DND-41 (cell line): ENCODE data around the gene TAP2.

Experiments
- ATAC-seq: fragments of 200-7000 bp; cut with Tn5 transposase; 3 replicates; pipeline ENCODE4 v1.9.1; 2021; ENCODE audit warnings: low read depth; ENCODE audit not compliant: insufficient read depth
- DNase-seq: peaks from one replicate; pipeline ENCODE4 v3.0.0-alpha.2; 2020
- H2AFZ ChIP-seq: 2 replicates; pipeline ENCODE4 v1.6.0; 2012; ENCODE audit warnings: low read depth, low read length
- H3K27ac ChIP-seq: 2 replicates; pipeline ENCODE4 v1.5.1; 2012; ENCODE audit warnings: low read length, inconsistent platforms
- H3K27me3 ChIP-seq: fragments of 200-600 bp; sonication (generic); 2 replicates; pipeline ENCODE4 v1.6.0; 2012; ENCODE audit warnings: low read length, mild to moderate bottlenecking, inconsistent platforms; ENCODE audit not compliant: insufficient read depth, poor library complexity
- H3K36me3 ChIP-seq: 2 replicates; pipeline ENCODE4 v1.5.1; 2012; ENCODE audit warnings: low read length, inconsistent platforms; ENCODE audit not compliant: insufficient read depth
- H3K4me1 ChIP-seq: 2 replicates; pipeline ENCODE4 v1.5.1; 2012; ENCODE audit warnings: mild to moderate bottlenecking, low read length; ENCODE audit not compliant: insufficient read depth
- H3K4me2 ChIP-seq: 2 replicates; pipeline ENCODE4 v1.6.0; 2012; ENCODE audit warnings: mild to moderate bottlenecking, moderate library complexity, low read length, inconsistent platforms; ENCODE audit not compliant: insufficient read depth
- H3K4me3 ChIP-seq, 2 experiments: fragments of 200-600 bp in 1 of 2; shearing (Covaris generic) in 1 of 2; 2 replicates each; pipeline ENCODE4 v1.5.1; 2012 to 2016; ENCODE audit warnings: inconsistent platforms in 2 of 2, low read length in 2 of 2, mild to moderate bottlenecking in 2 of 2, low read depth in 1 of 2, moderate library complexity in 1 of 2
- H3K79me2 ChIP-seq: 2 replicates; pipeline ENCODE4 v1.6.0; 2012; ENCODE audit warnings: low read length, inconsistent platforms; ENCODE audit not compliant: insufficient read depth
- H3K9ac ChIP-seq: 2 replicates; pipeline ENCODE4 v1.6.0; 2012; ENCODE audit warnings: low read depth, mild to moderate bottlenecking, inconsistent platforms, low read length, moderate library complexity
- H3K9me3 ChIP-seq: 2 replicates; pipeline ENCODE4 v1.5.1; 2012; ENCODE audit warnings: low read length, moderate library complexity, mild to moderate bottlenecking, inconsistent platforms; ENCODE audit not compliant: insufficient read depth, severe bottlenecking
- H4K20me1 ChIP-seq: 2 replicates; pipeline ENCODE4 v1.6.0; 2012; ENCODE audit warnings: low read length; ENCODE audit not compliant: insufficient read depth
- EZH2 ChIP-seq: IDR thresholded peaks from 3 replicates; pipeline ENCODE4 v1.6.1; 2012; ENCODE audit warnings: borderline replicate concordance, low read depth, mild to moderate bottlenecking, moderate library complexity, low read length, inconsistent platforms; ENCODE audit not compliant: severe bottlenecking
- TF ChIP-seq, protein P1 (sequence below): IDR thresholded peaks from 2 replicates; pipeline ENCODE4 v1.5.1; 2012; ENCODE audit warnings: borderline replicate concordance, low read length, moderate library complexity, mild to moderate bottlenecking; ENCODE audit not compliant: poor library complexity, severe bottlenecking; ENCODE audit errors: extremely low read depth

TAP2 gene

GRCh38 chr6:32867554-32868256 lies 29.2 kb upstream of the TAP2 start:
- Histone ChIP-seq H3K27me3 (peaks cover 5% of the 10 kb centered on the region), H3K9ac (no peak overlapping the region), H3K4me1 (0 out of 2 replicates have a peak, but pooled peaks cover 2% of the 10 kb centered on the region), H3K4me2 (no peak overlapping the region), H2AFZ (peak overlapping the region; percentile 15; the same call in 1 of the 2 replicates), H3K27ac (no peak overlapping the region), H3K36me3 (no peaks in the 10 kb centered on the region), H4K20me1 (no peaks in the 10 kb centered on the region), H3K9me3 (no peaks in the 10 kb centered on the region), H3K4me3 (no peak overlapping the region), H3K79me2 (no peaks in the 10 kb centered on the region)
- no peak for TF ChIP-seq EZH2
- TF ChIP-seq, protein P1, sequence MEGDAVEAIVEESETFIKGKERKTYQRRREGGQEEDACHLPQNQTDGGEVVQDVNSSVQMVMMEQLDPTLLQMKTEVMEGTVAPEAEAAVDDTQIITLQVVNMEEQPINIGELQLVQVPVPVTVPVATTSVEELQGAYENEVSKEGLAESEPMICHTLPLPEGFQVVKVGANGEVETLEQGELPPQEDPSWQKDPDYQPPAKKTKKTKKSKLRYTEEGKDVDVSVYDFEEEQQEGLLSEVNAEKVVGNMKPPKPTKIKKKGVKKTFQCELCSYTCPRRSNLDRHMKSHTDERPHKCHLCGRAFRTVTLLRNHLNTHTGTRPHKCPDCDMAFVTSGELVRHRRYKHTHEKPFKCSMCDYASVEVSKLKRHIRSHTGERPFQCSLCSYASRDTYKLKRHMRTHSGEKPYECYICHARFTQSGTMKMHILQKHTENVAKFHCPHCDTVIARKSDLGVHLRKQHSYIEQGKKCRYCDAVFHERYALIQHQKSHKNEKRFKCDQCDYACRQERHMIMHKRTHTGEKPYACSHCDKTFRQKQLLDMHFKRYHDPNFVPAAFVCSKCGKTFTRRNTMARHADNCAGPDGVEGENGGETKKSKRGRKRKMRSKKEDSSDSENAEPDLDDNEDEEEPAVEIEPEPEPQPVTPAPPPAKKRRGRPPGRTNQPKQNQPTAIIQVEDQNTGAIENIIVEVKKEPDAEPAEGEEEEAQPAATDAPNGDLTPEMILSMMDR = no peak
- peak; percentile 47; the same call in 2 of the 3 replicates for ATAC-seq
- DNase-seq = no peak

GRCh38 chr6:32867022-32867477 lies 28.5 kb upstream of the TAP2 start:
- H3K27me3 ChIP-seq = no peaks in the 10 kb centered on the region
- H3K36me3 ChIP-seq = no peaks in the 10 kb centered on the region
- DNase-seq (no peak), ATAC-seq (no peak)
- no peak for TF ChIP-seq EZH2
- TF ChIP-seq, protein P1 = no peak
- H3K4me3 ChIP-seq = no peak overlapping the region
- no peaks in the 10 kb centered on the region for H4K20me1 ChIP-seq
- no peak overlapping the region for H3K9ac ChIP-seq
- H2AFZ ChIP-seq = peak overlapping the region; percentile 15; the same call in 1 of the 2 replicates
- no peak overlapping the region for H3K27ac ChIP-seq
- H3K4me2 ChIP-seq = no peak overlapping the region
- 0 out of 2 replicates have a peak, but pooled peaks cover 2% of the 10 kb centered on the region for H3K4me1 ChIP-seq
- no peaks in the 10 kb centered on the region for H3K9me3 ChIP-seq
- no peaks in the 10 kb centered on the region for H3K79me2 ChIP-seq

DNA sequence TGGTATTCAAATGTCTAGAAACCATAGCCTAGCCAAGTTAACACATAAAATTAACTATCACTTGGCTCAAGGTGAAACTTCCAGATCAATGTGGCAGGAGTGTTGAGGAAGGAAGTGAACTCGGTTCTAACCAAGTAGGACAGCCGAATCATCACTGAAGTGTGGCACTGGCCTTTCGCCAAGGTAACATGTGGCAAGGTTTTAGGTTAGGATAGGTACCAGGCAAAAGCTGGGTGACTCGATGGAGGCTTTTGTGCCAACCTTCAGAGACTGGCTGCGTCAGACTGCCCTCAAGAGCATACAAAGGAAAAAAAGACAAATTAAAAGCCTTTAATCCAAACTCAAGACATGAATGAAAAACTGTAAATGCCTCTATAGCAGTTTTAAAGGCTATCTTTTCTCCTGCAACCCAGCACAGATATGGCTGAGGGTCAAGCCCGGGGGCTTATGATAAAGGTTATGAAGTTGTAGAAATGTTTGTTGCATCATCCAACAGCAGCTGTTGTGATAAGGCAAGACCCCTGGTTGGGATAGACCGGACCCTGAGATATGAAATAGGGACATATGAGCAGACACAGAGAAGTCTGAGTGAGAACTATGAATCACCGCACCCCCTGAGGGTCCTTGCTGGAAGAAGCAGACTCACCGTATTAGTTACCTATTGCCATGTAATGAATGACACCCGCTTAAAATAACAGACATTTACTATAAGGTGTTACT lies 27.3 kb upstream of the TAP2 start:
- Histone ChIP-seq H3K4me2 (no peak overlapping the region), H2AFZ (no peak overlapping the region), H3K36me3 (0 out of 2 replicates have a peak, but pooled peaks cover 5% of the 10 kb centered on the region), H3K4me1 (0 out of 2 replicates have a peak, but pooled peaks cover 2% of the 10 kb centered on the region), H3K9ac (no peak overlapping the region), H3K9me3 (no peaks in the 10 kb centered on the region), H3K4me3 (no peak overlapping the region), H3K79me2 (no peaks in the 10 kb centered on the region), H3K27ac (no peak overlapping the region), H4K20me1 (no peaks in the 10 kb centered on the region), H3K27me3 (no peaks in the 10 kb centered on the region)
- no peak for TF ChIP-seq EZH2
- TF ChIP-seq, protein P1 = no peak
- no peak for ATAC-seq
- DNase-seq = no peak
